ENCODE results near the gene BANF2.

BANF2 gene

GRCh38 chr20:17664025-17664633, 35.6 kb upstream of the BANF2 start:
- DNase-seq (ENCODE audit: low read depth in 2 of 2): no peak

- no peak for DNase-seq (ENCODE audit: low read depth in 2 of 2)
Measured at GRCh38 chr20:17665756-17666155, 34.0 kb upstream of the BANF2 start.

GRCh38 chr20:17666481-17666880, 33.3 kb upstream of the BANF2 start:
- DNase-seq (ENCODE audit: low read depth in 2 of 2): no peak

GRCh38 chr20:17667445-17667844, 32.3 kb upstream of the BANF2 start:
- DNase-seq (ENCODE audit: low read depth in 2 of 2): no peak

- no peak for DNase-seq (ENCODE audit: low read depth in 2 of 2)
Measured at GRCh38 chr20:17668432-17668831, 31.3 kb upstream of the BANF2 start.

GRCh38 chr20:17669306-17669931, 30.3 kb upstream of the BANF2 start:
- no peak for DNase-seq (ENCODE audit: low read depth in 2 of 2)

- no peak for DNase-seq (ENCODE audit: low read depth in 2 of 2)
Measured at GRCh38 chr20:17671011-17671410, 28.8 kb upstream of the BANF2 start.

- DNase-seq (ENCODE audit: low read depth in 2 of 2): no peak
Measured at GRCh38 chr20:17671565-17671964, 28.2 kb upstream of the BANF2 start.

GRCh38 chr20:17673084-17673483, 26.7 kb upstream of the BANF2 start:
- DNase-seq (ENCODE audit: low read depth in 2 of 2): no peak

GRCh38 chr20:17674722-17675518, 24.8 kb upstream of the BANF2 start:
- DNase-seq (ENCODE audit: low read depth in 2 of 2): no peak

- no peak for DNase-seq (ENCODE audit: low read depth in 2 of 2)
Measured at GRCh38 chr20:17675519-17676377, 24.0 kb upstream of the BANF2 start.

- DNase-seq (ENCODE audit: low read depth in 2 of 2): no peak
Measured at GRCh38 chr20:17676378-17676759, 23.4 kb upstream of the BANF2 start.

- DNase-seq (ENCODE audit: low read depth in 2 of 2): no peak
Measured at GRCh38 chr20:17676942-17677341, 22.8 kb upstream of the BANF2 start.

- DNase-seq (ENCODE audit: low read depth in 2 of 2): no peak
Measured at GRCh38 chr20:17678295-17678694, 21.5 kb upstream of the BANF2 start.

- no peak for DNase-seq (ENCODE audit: low read depth in 2 of 2)
Measured at GRCh38 chr20:17678886-17679285, 20.9 kb upstream of the BANF2 start.

GRCh38 chr20:17679941-17680835, 19.6 kb upstream of the BANF2 start:
- DNase-seq (ENCODE audit: low read depth in 2 of 2): no peak

- DNase-seq (ENCODE audit: low read depth in 2 of 2): peak; percentile 54 to 61
Measured at GRCh38 chr20:17680836-17681725, 18.7 kb upstream of the BANF2 start.

- no peak for DNase-seq (ENCODE audit: low read depth in 2 of 2)
Measured at GRCh38 chr20:17681726-17682102, 18.1 kb upstream of the BANF2 start.

GRCh38 chr20:17682103-17682888, 17.5 kb upstream of the BANF2 start, which contains the start of gene RRBP1:
Gene RRBP1, minus strand, starts transcription at chr20:17682242. Its CDS starts 21,735 bp downstream, at chr20:17660507.
- peak; percentile 88 to 90 for DNase-seq (ENCODE audit: low read depth in 2 of 2)

Data from stimulated activated CD8-positive, alpha-beta memory T cell treated with anti-CD3 and anti-CD28 coated beads, Interleukin-7, amount 100 ng/mL, for 1 hour (primary cell).